GM23338 (cell line): ENCODE results near the gene NOTCH1. TPM values are rescaled to one million over a fixed set of nuclear protein-coding genes. Genes with fewer than 3 reads are reported as not detected.

ENCODE experiments used
- ATAC-seq: fragments of 200-7000 bp; cut with Tn5 transposase; 3 replicates; pipeline ENCODE4 v1.9.1; 2020
- DNase-seq: peaks from one replicate; pipeline ENCODE4 v3.0.0-alpha.2; 2015; ENCODE audit warnings: low spot score
- H2AFZ ChIP-seq: fragments of 200-600 bp; sonication (generic); 2 replicates; pipeline ENCODE4 v1.8.0; 2016; ENCODE audit warnings: antibody characterized with exemption, mild to moderate bottlenecking, moderate library complexity
- H3F3A ChIP-seq: fragments of 200-600 bp; sonication (generic); replicated peaks from 2 replicates; pipeline ENCODE4 v1.8.0; 2017; ENCODE audit warnings: antibody characterized with exemption, mixed run types, low read depth
- H3K27ac ChIP-seq: fragments of 200-600 bp; sonication (generic); 2 replicates; pipeline ENCODE4 v1.6.1; 2016; ENCODE audit warnings: low read depth
- H3K27me3 ChIP-seq: fragments of 200-600 bp; sonication (generic); 2 replicates; pipeline ENCODE4 v1.8.0; 2016; ENCODE audit warnings: mild to moderate bottlenecking, mixed run types, moderate library complexity; ENCODE audit not compliant: insufficient read depth
- H3K36me3 ChIP-seq: fragments of 200-600 bp; sonication (generic); 2 replicates; pipeline ENCODE4 v1.8.0; 2016; ENCODE audit warnings: mild to moderate bottlenecking; ENCODE audit not compliant: insufficient read depth
- H3K4me1 ChIP-seq: fragments of 200-600 bp; sonication (generic); 2 replicates; pipeline ENCODE4 v1.8.0; 2016; ENCODE audit warnings: mild to moderate bottlenecking, moderate library complexity; ENCODE audit not compliant: insufficient read depth
- H3K4me2 ChIP-seq: fragments of 200-600 bp; sonication (generic); 2 replicates; pipeline ENCODE4 v1.7.1; 2017; ENCODE audit warnings: mixed run types
- H3K4me3 ChIP-seq: fragments of 200-600 bp; sonication (generic); 2 replicates; pipeline ENCODE4 v1.6.1; 2016; ENCODE audit warnings: mixed run types
- H3K79me2 ChIP-seq: fragments of 200-600 bp; sonication (generic); replicated peaks from 2 replicates; pipeline ENCODE4 v1.8.0; 2017; ENCODE audit warnings: mild to moderate bottlenecking; ENCODE audit not compliant: insufficient read depth
- H3K9me2 ChIP-seq: fragments of 200-600 bp; sonication (generic); 2 replicates; pipeline ENCODE4 v1.8.0; 2017; ENCODE audit not compliant: insufficient read depth
- H4K20me1 ChIP-seq: fragments of 200-600 bp; sonication (generic); replicated peaks from 2 replicates; pipeline ENCODE4 v1.8.0; 2017; ENCODE audit warnings: mild to moderate bottlenecking; ENCODE audit not compliant: insufficient read depth
- H3K27ac Mint-ChIP-seq: 2 replicates; pipeline ENCODE4 v1.8.0; 2020; ENCODE audit warnings: inconsistent platforms, mild to moderate bottlenecking, moderate library complexity, mixed read lengths
- H3K27me3 Mint-ChIP-seq: 3 replicates; pipeline ENCODE4 v1.8.0; 2022; ENCODE audit warnings: low read depth, mild to moderate bottlenecking, moderate library complexity, mixed read lengths, inconsistent platforms; ENCODE audit not compliant: insufficient read depth, poor library complexity
- H3K36me3 Mint-ChIP-seq: 3 replicates; pipeline ENCODE4 v1.8.0; 2021; ENCODE audit warnings: low read depth, mild to moderate bottlenecking, inconsistent platforms, moderate library complexity, mixed read lengths
- H3K4me1 Mint-ChIP-seq: 3 replicates; pipeline ENCODE4 v1.8.0; 2020; ENCODE audit warnings: mild to moderate bottlenecking, inconsistent platforms, mixed read lengths
- H3K4me3 Mint-ChIP-seq: 3 replicates; pipeline ENCODE4 v1.8.0; 2021; ENCODE audit warnings: moderate library complexity, mild to moderate bottlenecking, inconsistent platforms, mixed read lengths
- H3K9me3 Mint-ChIP-seq: 3 replicates; pipeline ENCODE4 v1.8.0; 2020; ENCODE audit warnings: moderate library complexity, mild to moderate bottlenecking, inconsistent platforms, mixed read lengths
- EZH2phosphoT487 ChIP-seq: fragments of 200-600 bp; sonication (generic); IDR thresholded peaks from one replicate; pipeline ENCODE4 v1.8.1; 2018; ENCODE audit warnings: antibody characterized with exemption; ENCODE audit not compliant: unreplicated experiment
- JUNB ChIP-seq: IDR thresholded peaks from one replicate; pipeline ENCODE4 v1.6.1; 2016; ENCODE audit warnings: antibody characterized with exemption; ENCODE audit not compliant: unreplicated experiment
- NANOG ChIP-seq: IDR thresholded peaks from 2 replicates; pipeline ENCODE4 v1.6.1; 2016; ENCODE audit warnings: antibody characterized with exemption, borderline replicate concordance
- POLR2AphosphoS5 ChIP-seq: IDR thresholded peaks from 2 replicates; pipeline ENCODE4 v1.6.1; 2016; ENCODE audit warnings: antibody characterized with exemption, low read depth
- STAT1 ChIP-seq: IDR thresholded peaks from one replicate; pipeline ENCODE4 v1.6.1; 2016; ENCODE audit warnings: antibody characterized with exemption; ENCODE audit not compliant: unreplicated experiment
- ZNF114 ChIP-seq: fragments of 250-450 bp; sonication (Bioruptor Pico); IDR thresholded peaks from 2 replicates; pipeline ENCODE4 v1.5.0; 2020; ENCODE audit warnings: mild to moderate bottlenecking, moderate library complexity
- ZNF331 ChIP-seq: fragments of 250-450 bp; sonication (Bioruptor Pico); IDR thresholded peaks from 2 replicates; pipeline ENCODE4 v1.5.0; 2020; ENCODE audit warnings: low read depth, mild to moderate bottlenecking, moderate library complexity
- polyA plus RNA-seq: library from polyadenylated mRNA; unstranded; fragments of >200 nt; fragmentation: Nextera tagmentation; extraction: Ambion mirVana; gene quantifications from 2 replicates; pipeline ENCODE4 v1.2.1, GENCODE V29; 2016
- total RNA-seq: library from RNA; depleted of rRNA; stranded (reverse); fragments of >200 nt; shearing (Covaris generic); gene quantifications from 2 replicates; pipeline ENCODE4 v1.2.3, GENCODE V29; 2014
- TF ChIP-seq, protein P1 (sequence below), 2 experiments: fragments of 200-600 bp in 1 of 2; sonication (generic) in 1 of 2; conservative IDR thresholded peaks; 2 replicates each; pipeline versions ENCODE4 v1.5.1 to v1.6.1; 2016 to 2017; ENCODE audit warnings: antibody characterized with exemption in 2 of 2, low read depth in 2 of 2, mild to moderate bottlenecking in 2 of 2, moderate library complexity in 1 of 2
- TF ChIP-seq, protein P2 (sequence below): fragments of 250-450 bp; sonication (Bioruptor Pico); IDR thresholded peaks from 2 replicates; pipeline ENCODE4 v1.5.0; 2020; ENCODE audit warnings: mild to moderate bottlenecking, moderate library complexity
- TF ChIP-seq, protein P3 (sequence below): IDR thresholded peaks from 2 replicates; pipeline ENCODE4 v1.6.1; 2016; ENCODE audit warnings: antibody characterized with exemption

Gene NOTCH1
- total and polyA plus RNA-seq, 2 experiments from 2014 or later: 9.9 to 97.2 TPM

DNA sequence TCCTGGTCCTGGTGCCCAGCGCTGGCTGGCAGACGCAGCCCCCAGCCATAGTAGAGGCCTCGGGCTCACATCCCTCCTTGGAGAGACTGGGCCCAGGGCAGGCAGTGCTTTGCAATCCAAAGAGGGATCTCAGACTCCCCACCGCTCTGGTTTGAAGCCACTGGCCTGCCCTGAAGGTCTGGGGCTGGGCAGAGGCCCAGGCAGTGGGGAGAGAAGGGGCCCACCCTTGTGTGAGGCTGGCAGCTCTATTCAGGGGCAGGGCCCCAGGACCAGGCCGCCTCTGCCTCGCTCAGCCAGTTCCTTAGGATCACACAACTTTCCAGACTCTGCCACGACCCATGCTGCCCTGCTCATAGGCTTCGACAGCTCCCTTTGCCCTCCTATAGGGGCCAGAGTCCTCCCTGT lies 52.3 kb downstream of the NOTCH1 start:
- H3K4me1 Mint-ChIP-seq: no peaks in the 10 kb centered on the region
- no peak overlapping the region for H3K4me3 Mint-ChIP-seq
- 0 out of 2 replicates have a peak, but pooled peaks cover 4% of the 10 kb centered on the region for H3F3A ChIP-seq
- no peaks in the 10 kb centered on the region for H3K4me1 ChIP-seq
- no peaks in the 10 kb centered on the region for H3K27me3 ChIP-seq
- 0 out of 2 replicates have a peak, but pooled peaks cover 5% of the 10 kb centered on the region for H3K36me3 ChIP-seq
- H3K4me3 ChIP-seq: no peak overlapping the region
- no peak overlapping the region for H3K4me2 ChIP-seq
- DNase-seq (no peak), ATAC-seq (peak; percentile 23)
- H3K9me2 ChIP-seq: no peaks in the 10 kb centered on the region
- H3K9me3 Mint-ChIP-seq: no peaks in the 10 kb centered on the region
- no peak overlapping the region for H3K27ac Mint-ChIP-seq
- no peaks in the 10 kb centered on the region for H3K79me2 ChIP-seq
- H3K27ac ChIP-seq: no peak overlapping the region
- H3K27me3 Mint-ChIP-seq: peaks cover 4% of the 10 kb centered on the region
- no peak overlapping the region for H2AFZ ChIP-seq
- TF ChIP-seq, protein P1, sequence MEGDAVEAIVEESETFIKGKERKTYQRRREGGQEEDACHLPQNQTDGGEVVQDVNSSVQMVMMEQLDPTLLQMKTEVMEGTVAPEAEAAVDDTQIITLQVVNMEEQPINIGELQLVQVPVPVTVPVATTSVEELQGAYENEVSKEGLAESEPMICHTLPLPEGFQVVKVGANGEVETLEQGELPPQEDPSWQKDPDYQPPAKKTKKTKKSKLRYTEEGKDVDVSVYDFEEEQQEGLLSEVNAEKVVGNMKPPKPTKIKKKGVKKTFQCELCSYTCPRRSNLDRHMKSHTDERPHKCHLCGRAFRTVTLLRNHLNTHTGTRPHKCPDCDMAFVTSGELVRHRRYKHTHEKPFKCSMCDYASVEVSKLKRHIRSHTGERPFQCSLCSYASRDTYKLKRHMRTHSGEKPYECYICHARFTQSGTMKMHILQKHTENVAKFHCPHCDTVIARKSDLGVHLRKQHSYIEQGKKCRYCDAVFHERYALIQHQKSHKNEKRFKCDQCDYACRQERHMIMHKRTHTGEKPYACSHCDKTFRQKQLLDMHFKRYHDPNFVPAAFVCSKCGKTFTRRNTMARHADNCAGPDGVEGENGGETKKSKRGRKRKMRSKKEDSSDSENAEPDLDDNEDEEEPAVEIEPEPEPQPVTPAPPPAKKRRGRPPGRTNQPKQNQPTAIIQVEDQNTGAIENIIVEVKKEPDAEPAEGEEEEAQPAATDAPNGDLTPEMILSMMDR (conservative IDR thresholded peaks at IDR 0.05; ENCODE audit: low read depth in 2 of 2): no peak
- H4K20me1 ChIP-seq: no peaks in the 10 kb centered on the region
- peaks cover 10% of the 10 kb centered on the region for H3K36me3 Mint-ChIP-seq

DNA sequence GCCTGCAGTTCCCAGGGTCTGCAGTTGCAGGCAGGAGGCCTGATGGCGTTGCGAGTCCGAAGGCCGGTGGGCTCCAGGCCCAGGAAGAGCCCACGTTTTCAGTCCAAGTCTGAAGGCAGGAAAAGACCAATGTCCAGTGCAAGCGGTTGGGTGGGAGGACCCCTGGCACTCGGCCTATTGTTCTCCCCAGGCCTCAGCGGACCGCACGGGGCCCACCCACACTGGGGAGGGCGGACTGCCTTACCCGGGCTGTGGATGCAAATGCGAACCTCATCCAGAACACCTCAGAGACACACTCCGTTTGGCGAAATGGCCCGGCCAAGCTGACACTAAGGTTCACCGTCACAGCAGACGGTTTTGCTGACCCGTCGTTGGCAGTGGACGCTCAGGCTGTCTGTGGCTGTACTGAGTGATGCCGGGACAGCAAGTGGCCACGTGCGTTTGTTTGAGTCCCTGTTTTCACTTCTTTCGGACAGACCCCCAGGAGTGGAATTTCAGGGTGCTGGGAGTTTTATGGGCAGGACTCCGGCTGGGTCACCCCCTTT lies 52.8 kb downstream of the NOTCH1 start:
- H3K27me3 Mint-ChIP-seq: peaks cover 6% of the 10 kb centered on the region
- no peaks in the 10 kb centered on the region for H3K79me2 ChIP-seq
- DNase-seq (no peak), ATAC-seq (no peak)
- H3K4me1 Mint-ChIP-seq: no peaks in the 10 kb centered on the region
- H3K27ac Mint-ChIP-seq: no peak overlapping the region
- no peaks in the 10 kb centered on the region for H4K20me1 ChIP-seq
- 0 out of 2 replicates have a peak, but pooled peaks cover 5% of the 10 kb centered on the region for H3K36me3 ChIP-seq
- no peak overlapping the region for H2AFZ ChIP-seq
- H3K4me3 Mint-ChIP-seq: no peak overlapping the region
- H3K9me3 Mint-ChIP-seq: no peaks in the 10 kb centered on the region
- H3K4me3 ChIP-seq: no peak overlapping the region
- H3K36me3 Mint-ChIP-seq: peaks cover 6% of the 10 kb centered on the region; the same call in 2 of the 3 replicates
- no peak overlapping the region for H3K27ac ChIP-seq
- H3F3A ChIP-seq: 0 out of 2 replicates have a peak, but pooled peaks cover 4% of the 10 kb centered on the region
- no peak overlapping the region for H3K4me2 ChIP-seq
- H3K4me1 ChIP-seq: no peaks in the 10 kb centered on the region
- H3K9me2 ChIP-seq: no peaks in the 10 kb centered on the region
- H3K27me3 ChIP-seq: no peaks in the 10 kb centered on the region
- no peak for TF ChIP-seq ZNF114
- no peak for TF ChIP-seq JUNB
- TF ChIP-seq, protein P2, sequence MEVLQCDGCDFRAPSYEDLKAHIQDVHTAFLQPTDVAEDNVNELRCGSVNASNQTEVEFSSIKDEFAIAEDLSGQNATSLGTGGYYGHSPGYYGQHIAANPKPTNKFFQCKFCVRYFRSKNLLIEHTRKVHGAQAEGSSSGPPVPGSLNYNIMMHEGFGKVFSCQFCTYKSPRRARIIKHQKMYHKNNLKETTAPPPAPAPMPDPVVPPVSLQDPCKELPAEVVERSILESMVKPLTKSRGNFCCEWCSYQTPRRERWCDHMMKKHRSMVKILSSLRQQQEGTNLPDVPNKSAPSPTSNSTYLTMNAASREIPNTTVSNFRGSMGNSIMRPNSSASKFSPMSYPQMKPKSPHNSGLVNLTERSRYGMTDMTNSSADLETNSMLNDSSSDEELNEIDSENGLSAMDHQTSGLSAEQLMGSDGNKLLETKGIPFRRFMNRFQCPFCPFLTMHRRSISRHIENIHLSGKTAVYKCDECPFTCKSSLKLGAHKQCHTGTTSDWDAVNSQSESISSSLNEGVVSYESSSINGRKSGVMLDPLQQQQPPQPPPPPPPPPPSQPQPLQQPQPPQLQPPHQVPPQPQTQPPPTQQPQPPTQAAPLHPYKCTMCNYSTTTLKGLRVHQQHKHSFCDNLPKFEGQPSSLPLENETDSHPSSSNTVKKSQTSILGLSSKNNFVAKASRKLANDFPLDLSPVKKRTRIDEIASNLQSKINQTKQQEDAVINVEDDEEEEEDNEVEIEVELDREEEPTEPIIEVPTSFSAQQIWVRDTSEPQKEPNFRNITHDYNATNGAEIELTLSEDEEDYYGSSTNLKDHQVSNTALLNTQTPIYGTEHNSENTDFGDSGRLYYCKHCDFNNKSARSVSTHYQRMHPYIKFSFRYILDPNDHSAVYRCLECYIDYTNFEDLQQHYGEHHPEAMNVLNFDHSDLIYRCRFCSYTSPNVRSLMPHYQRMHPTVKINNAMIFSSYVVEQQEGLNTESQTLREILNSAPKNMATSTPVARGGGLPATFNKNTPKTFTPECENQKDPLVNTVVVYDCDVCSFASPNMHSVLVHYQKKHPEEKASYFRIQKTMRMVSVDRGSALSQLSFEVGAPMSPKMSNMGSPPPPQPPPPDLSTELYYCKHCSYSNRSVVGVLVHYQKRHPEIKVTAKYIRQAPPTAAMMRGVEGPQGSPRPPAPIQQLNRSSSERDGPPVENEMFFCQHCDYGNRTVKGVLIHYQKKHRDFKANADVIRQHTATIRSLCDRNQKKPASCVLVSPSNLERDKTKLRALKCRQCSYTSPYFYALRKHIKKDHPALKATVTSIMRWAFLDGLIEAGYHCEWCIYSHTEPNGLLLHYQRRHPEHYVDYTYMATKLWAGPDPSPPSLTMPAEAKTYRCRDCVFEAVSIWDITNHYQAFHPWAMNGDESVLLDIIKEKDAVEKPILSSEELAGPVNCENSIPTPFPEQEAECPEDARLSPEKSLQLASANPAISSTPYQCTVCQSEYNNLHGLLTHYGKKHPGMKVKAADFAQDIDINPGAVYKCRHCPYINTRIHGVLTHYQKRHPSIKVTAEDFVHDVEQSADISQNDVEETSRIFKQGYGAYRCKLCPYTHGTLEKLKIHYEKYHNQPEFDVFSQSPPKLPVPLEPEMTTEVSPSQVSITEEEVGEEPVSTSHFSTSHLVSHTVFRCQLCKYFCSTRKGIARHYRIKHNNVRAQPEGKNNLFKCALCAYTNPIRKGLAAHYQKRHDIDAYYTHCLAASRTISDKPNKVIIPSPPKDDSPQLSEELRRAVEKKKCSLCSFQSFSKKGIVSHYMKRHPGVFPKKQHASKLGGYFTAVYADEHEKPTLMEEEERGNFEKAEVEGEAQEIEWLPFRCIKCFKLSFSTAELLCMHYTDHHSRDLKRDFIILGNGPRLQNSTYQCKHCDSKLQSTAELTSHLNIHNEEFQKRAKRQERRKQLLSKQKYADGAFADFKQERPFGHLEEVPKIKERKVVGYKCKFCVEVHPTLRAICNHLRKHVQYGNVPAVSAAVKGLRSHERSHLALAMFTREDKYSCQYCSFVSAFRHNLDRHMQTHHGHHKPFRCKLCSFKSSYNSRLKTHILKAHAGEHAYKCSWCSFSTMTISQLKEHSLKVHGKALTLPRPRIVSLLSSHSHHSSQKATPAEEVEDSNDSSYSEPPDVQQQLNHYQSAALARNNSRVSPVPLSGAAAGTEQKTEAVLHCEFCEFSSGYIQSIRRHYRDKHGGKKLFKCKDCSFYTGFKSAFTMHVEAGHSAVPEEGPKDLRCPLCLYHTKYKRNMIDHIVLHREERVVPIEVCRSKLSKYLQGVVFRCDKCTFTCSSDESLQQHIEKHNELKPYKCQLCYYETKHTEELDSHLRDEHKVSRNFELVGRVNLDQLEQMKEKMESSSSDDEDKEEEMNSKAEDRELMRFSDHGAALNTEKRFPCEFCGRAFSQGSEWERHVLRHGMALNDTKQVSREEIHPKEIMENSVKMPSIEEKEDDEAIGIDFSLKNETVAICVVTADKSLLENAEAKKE (CRISPR knock-in tag): no peak
- TF ChIP-seq, protein P1 (conservative IDR thresholded peaks at IDR 0.05; ENCODE audit: low read depth in 2 of 2): no peak
- TF ChIP-seq ZNF331 (CRISPR knock-in tag): no peak
- TF ChIP-seq STAT1: no peak
- TF ChIP-seq, protein P3, sequence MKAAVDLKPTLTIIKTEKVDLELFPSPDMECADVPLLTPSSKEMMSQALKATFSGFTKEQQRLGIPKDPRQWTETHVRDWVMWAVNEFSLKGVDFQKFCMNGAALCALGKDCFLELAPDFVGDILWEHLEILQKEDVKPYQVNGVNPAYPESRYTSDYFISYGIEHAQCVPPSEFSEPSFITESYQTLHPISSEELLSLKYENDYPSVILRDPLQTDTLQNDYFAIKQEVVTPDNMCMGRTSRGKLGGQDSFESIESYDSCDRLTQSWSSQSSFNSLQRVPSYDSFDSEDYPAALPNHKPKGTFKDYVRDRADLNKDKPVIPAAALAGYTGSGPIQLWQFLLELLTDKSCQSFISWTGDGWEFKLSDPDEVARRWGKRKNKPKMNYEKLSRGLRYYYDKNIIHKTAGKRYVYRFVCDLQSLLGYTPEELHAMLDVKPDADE: no peak
- no peak for TF ChIP-seq EZH2phosphoT487
- no peak for TF ChIP-seq POLR2AphosphoS5
- no peak for TF ChIP-seq NANOG
